Testis (tissue), 3 donors: Measurements from ENCODE around the gene TECTA. TPM values are rescaled to one million over a fixed set of nuclear protein-coding genes. Genes with fewer than 3 reads are reported as not detected.

Experiments
- DNase-seq: peaks from one replicate; pipeline ENCODE4 v3.0.0-alpha.2; 2019
- H3K27ac ChIP-seq, 2 donors: fragments of 200-600 bp; sonication (generic); one replicate each; pipeline ENCODE4 v1.5.1; 2019
- H3K27me3 ChIP-seq: fragments of 200-600 bp; sonication (generic); one replicate; pipeline ENCODE4 v1.5.1; 2019
- H3K36me3 ChIP-seq: fragments of 200-600 bp; sonication (generic); one replicate; pipeline ENCODE4 v1.5.1; 2017; ENCODE audit warnings: low read depth; ENCODE audit errors: missing control alignments
- H3K4me1 ChIP-seq: fragments of 200-600 bp; sonication (generic); one replicate; pipeline ENCODE4 v1.5.1; 2019
- H3K4me3 ChIP-seq, 2 donors: fragments of 200-600 bp; sonication (generic); one replicate each; pipeline ENCODE4 v1.5.1; 2017 to 2019
- H3K9me3 ChIP-seq: fragments of 200-600 bp; sonication (generic); one replicate; pipeline ENCODE4 v1.5.1; 2017
- CTCF ChIP-seq, 3 experiments: fragments of 450-650 bp in 2 of 3; fragments of 200-600 bp in 1 of 3; sonication (generic) in 1 of 3; IDR thresholded peaks; one replicate each; pipeline ENCODE4 v1.5.1; 2016 to 2019; ENCODE audit warnings: antibody characterized with exemption in 3 of 3, mild to moderate bottlenecking in 2 of 3, moderate library complexity in 1 of 3
- POLR2A ChIP-seq: fragments of 450-650 bp; IDR thresholded peaks from one replicate; pipeline ENCODE4 v1.6.1; 2017; ENCODE audit warnings: antibody characterized with exemption, mild to moderate bottlenecking, moderate library complexity
- WGBS, 2 donors: methylation state at CpG; one replicate each; pipeline ENCODE4 v1.1.5; 2018; 5-methylcytosine and 5-hydroxymethylcytosine counted together
- intact Hi-C: fragments of 100-400 bp; cut with DNase I; formaldehyde crosslinking; loops from one replicate; pipeline ENCODE4 v1.15.1; 2023; ENCODE audit warnings: low total_unique reads
- polyA plus RNA-seq: library from polyadenylated mRNA; stranded (reverse); fragments of 350-450 nt; fragmentation: Illumina TruSeq; extraction: RNeasy Lipid Tissue Mini Kit (QIAGEN cat#74804); gene quantifications from one replicate; pipeline ENCODE4 v1.2.3, GENCODE V29; 2014; ENCODE audit warnings: low read depth, low replicate concordance; ENCODE audit not compliant: insufficient read depth
- total RNA-seq, 2 donors: library from RNA; depleted of rRNA; stranded (reverse); fragments of >200 nt; gene quantifications; one replicate each; pipeline ENCODE4 v1.2.3, GENCODE V29; 2016

Gene TECTA
- total and polyA plus RNA-seq, 3 donors from 2014 or later: 2.5 to 4.6 (median 3.1) TPM

- Histone ChIP-seq H3K4me3 (no peak overlapping the region), H3K36me3 (no peaks in the 10 kb centered on the region), H3K27me3 (no peaks in the 10 kb centered on the region)
These were observed 42.1 kb upstream of the TECTA start for GRCh38 chr11:121058941-121059340.

GRCh38 chr11:121059605-121060004 lies 41.4 kb upstream of the TECTA start:
- Histone ChIP-seq H3K4me3 (no peak overlapping the region), H3K4me1 (no peaks in the 10 kb centered on the region), H3K36me3 (no peaks in the 10 kb centered on the region), H3K27me3 (no peaks in the 10 kb centered on the region), H3K27ac (no peak overlapping the region), H3K9me3 (no peaks in the 10 kb centered on the region)
- no peak for TF ChIP-seq CTCF (IDR thresholded peaks at IDR 0.05)
- TF ChIP-seq POLR2A: no peak
- intact Hi-C loops: no loop called here
- 89 to 91% methylated on average over 3 of the region's 3 CpGs for WGBS, 2 donors
- no peak for DNase-seq

More at GRCh38 chr11:121058941-121059340, 42.1 kb upstream of the TECTA start:
- no peak for DNase-seq
- no peak for TF ChIP-seq POLR2A
- TF ChIP-seq CTCF (IDR thresholded peaks at IDR 0.05): no peak
- 87 to 94% methylated on average over 3 of the region's 3 CpGs for WGBS, 2 donors
- no peak overlapping the region for H3K27ac ChIP-seq
- no peaks in the 10 kb centered on the region for H3K9me3 ChIP-seq
- H3K4me1 ChIP-seq: no peaks in the 10 kb centered on the region
- intact Hi-C loops: no loop called here

GRCh38 chr11:121063728-121064127 lies 37.3 kb upstream of the TECTA start:
- no peak overlapping the region for H3K27ac ChIP-seq
- DNase-seq: no peak
- H3K27me3 ChIP-seq: no peaks in the 10 kb centered on the region
- no peaks in the 10 kb centered on the region for H3K9me3 ChIP-seq
- intact Hi-C loops: no loop called here
- H3K36me3 ChIP-seq: no peaks in the 10 kb centered on the region
- TF ChIP-seq CTCF (IDR thresholded peaks at IDR 0.05): peak in 2 of 3 experiments; percentile 24 to 67
- TF ChIP-seq POLR2A: no peak
- H3K4me3 ChIP-seq: no peak overlapping the region
- 85 to 88% methylated on average over 2 of the region's 2 CpGs for WGBS, 2 donors
- no peaks in the 10 kb centered on the region for H3K4me1 ChIP-seq

GRCh38 chr11:121066623-121067022 lies 34.4 kb upstream of the TECTA start:
- DNase-seq: no peak
- Histone ChIP-seq H3K9me3 (no peaks in the 10 kb centered on the region), H3K36me3 (no peaks in the 10 kb centered on the region), H3K4me3 (no peak overlapping the region), H3K27ac (no peak overlapping the region), H3K4me1 (peaks cover 2% of the 10 kb centered on the region), H3K27me3 (no peaks in the 10 kb centered on the region)
- intact Hi-C loops: no loop called here
- 88 to 91% methylated on average over 3 of the region's 3 CpGs for WGBS, 2 donors
- TF ChIP-seq CTCF (IDR thresholded peaks at IDR 0.05) (no peak), POLR2A (no peak)

GRCh38 chr11:121067026-121067425 lies 34.0 kb upstream of the TECTA start:
- Histone ChIP-seq H3K9me3 (no peaks in the 10 kb centered on the region), H3K4me1 (peaks cover 5% of the 10 kb centered on the region), H3K27ac (no peak overlapping the region), H3K36me3 (no peaks in the 10 kb centered on the region), H3K4me3 (no peak overlapping the region), H3K27me3 (no peaks in the 10 kb centered on the region)
- TF ChIP-seq CTCF (IDR thresholded peaks at IDR 0.05) (no peak), POLR2A (no peak)
- WGBS, 2 donors: 89 to 90% methylated on average over 3 of the region's 3 CpGs
- DNase-seq: no peak
- intact Hi-C loops: no loop called here
